Neutrophil (primary cell): ENCODE data around the gene CDIP1.

Source experiments
- H3K27ac ChIP-seq: fragments of 200-600 bp; sonication (generic); 2 replicates; pipeline ENCODE4 v1.5.1; 2016; ENCODE audit warnings: mild to moderate bottlenecking, moderate library complexity
- H3K27me3 ChIP-seq: fragments of 200-600 bp; sonication (generic); 2 replicates; pipeline ENCODE4 v1.6.0; 2016; ENCODE audit warnings: mild to moderate bottlenecking
- H3K36me3 ChIP-seq: fragments of 200-600 bp; sonication (generic); 2 replicates; pipeline ENCODE4 v1.5.1; 2017
- H3K4me1 ChIP-seq, 2 experiments: fragments of 200-600 bp in 1 of 2; sonication (generic) in 1 of 2; 1 replicate in 1 of 2; 2 replicates in 1 of 2; pipeline versions ENCODE4 v1.5.1 to v1.6.1; 2013 to 2016; ENCODE audit warnings: low read depth in 1 of 2, low read length in 1 of 2, mild to moderate bottlenecking in 1 of 2, moderate library complexity in 1 of 2; ENCODE audit not compliant: control insufficient read depth in 1 of 2, insufficient read depth in 1 of 2
- H3K4me3 ChIP-seq, 2 experiments: fragments of 200-600 bp in 1 of 2; sonication (generic) in 1 of 2; 1 replicate in 1 of 2; 2 replicates in 1 of 2; pipeline ENCODE4 v1.5.1; 2013 to 2016; ENCODE audit warnings: low read depth in 1 of 2, low read length in 1 of 2, mild to moderate bottlenecking in 1 of 2, moderate library complexity in 1 of 2
- H3K9me3 ChIP-seq: fragments of 200-600 bp; sonication (generic); 2 replicates; pipeline ENCODE4 v1.5.1; 2016
- TF ChIP-seq, protein P1 (sequence below): fragments of 200-600 bp; sonication (generic); IDR thresholded peaks from 2 replicates; pipeline ENCODE4 v1.5.1; 2016; ENCODE audit warnings: antibody characterized with exemption

Gene CDIP1

DNA sequence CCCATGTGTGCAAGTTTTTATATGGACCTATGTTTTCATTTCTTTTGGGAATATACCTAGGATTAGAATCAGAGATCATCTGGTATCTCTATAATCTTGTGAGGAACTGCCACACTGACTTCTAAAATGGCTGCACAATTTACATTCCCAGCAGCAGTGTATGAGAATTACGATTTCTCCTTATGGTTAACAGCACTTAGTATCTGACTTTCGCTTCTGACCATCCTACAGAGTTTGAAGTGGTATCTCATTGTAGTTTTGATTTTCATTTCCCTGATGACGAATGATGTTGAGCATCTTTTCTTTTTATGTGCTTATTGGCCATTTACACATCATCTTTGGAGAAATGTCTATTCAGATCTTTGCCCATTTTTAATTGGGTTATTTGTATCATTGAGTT is 27.6 kb upstream of the CDIP1 start:
- H3K27me3 ChIP-seq = no peaks in the 10 kb centered on the region
- no peak overlapping the region for H3K27ac ChIP-seq
- no peaks in the 10 kb centered on the region for H3K4me1 ChIP-seq
- H3K4me3 ChIP-seq = no peak overlapping the region
- TF ChIP-seq, protein P1, sequence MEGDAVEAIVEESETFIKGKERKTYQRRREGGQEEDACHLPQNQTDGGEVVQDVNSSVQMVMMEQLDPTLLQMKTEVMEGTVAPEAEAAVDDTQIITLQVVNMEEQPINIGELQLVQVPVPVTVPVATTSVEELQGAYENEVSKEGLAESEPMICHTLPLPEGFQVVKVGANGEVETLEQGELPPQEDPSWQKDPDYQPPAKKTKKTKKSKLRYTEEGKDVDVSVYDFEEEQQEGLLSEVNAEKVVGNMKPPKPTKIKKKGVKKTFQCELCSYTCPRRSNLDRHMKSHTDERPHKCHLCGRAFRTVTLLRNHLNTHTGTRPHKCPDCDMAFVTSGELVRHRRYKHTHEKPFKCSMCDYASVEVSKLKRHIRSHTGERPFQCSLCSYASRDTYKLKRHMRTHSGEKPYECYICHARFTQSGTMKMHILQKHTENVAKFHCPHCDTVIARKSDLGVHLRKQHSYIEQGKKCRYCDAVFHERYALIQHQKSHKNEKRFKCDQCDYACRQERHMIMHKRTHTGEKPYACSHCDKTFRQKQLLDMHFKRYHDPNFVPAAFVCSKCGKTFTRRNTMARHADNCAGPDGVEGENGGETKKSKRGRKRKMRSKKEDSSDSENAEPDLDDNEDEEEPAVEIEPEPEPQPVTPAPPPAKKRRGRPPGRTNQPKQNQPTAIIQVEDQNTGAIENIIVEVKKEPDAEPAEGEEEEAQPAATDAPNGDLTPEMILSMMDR = no peak
- no peaks in the 10 kb centered on the region for H3K36me3 ChIP-seq
- no peaks in the 10 kb centered on the region for H3K9me3 ChIP-seq

GRCh38 chr16:4564661-4565267 is 26.2 kb upstream of the CDIP1 start:
- Histone ChIP-seq H3K4me1 (no peaks in the 10 kb centered on the region), H3K9me3 (no peaks in the 10 kb centered on the region), H3K27ac (no peak overlapping the region), H3K27me3 (no peaks in the 10 kb centered on the region), H3K4me3 (no peak overlapping the region), H3K36me3 (no peaks in the 10 kb centered on the region)
- TF ChIP-seq, protein P1 = no peak

DNA sequence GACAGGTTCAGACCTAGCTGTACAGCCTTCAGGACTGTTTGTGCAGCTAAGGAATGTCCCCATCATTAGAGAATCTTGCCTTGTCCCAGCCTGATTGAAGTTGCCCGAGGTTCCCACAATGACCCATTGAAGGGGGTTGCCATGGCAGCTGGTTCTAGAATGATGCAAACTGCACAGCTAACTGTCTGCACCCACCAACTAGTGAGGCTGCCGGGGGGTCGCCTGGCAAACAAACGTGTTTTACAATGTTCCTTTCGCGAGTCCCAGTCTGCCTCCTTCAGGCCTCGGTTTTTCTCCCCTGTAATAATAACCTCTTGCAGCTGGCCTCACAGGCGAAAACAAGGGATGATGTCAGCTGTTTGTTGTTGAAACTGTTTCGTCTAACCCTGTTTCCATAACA is 23.0 kb upstream of the CDIP1 start:
- Histone ChIP-seq H3K4me3 (no peak overlapping the region), H3K4me1 (no peaks in the 10 kb centered on the region), H3K36me3 (no peaks in the 10 kb centered on the region), H3K27me3 (no peaks in the 10 kb centered on the region), H3K27ac (no peak overlapping the region), H3K9me3 (no peaks in the 10 kb centered on the region)
- TF ChIP-seq, protein P1 = no peak

- H3K4me1 ChIP-seq = no peaks in the 10 kb centered on the region
- no peaks in the 10 kb centered on the region for H3K9me3 ChIP-seq
- no peak overlapping the region for H3K4me3 ChIP-seq
- no peak overlapping the region for H3K27ac ChIP-seq
- no peaks in the 10 kb centered on the region for H3K27me3 ChIP-seq
- TF ChIP-seq, protein P1 = no peak
- no peaks in the 10 kb centered on the region for H3K36me3 ChIP-seq
These were observed 19.4 kb upstream of the CDIP1 start for GRCh38 chr16:4557973-4558372.

- no peak overlapping the region for H3K27ac ChIP-seq
- no peaks in the 10 kb centered on the region for H3K27me3 ChIP-seq
- no peaks in the 10 kb centered on the region for H3K9me3 ChIP-seq
- H3K4me3 ChIP-seq = no peak overlapping the region
- TF ChIP-seq, protein P1 = no peak
- H3K4me1 ChIP-seq = no peaks in the 10 kb centered on the region
- no peaks in the 10 kb centered on the region for H3K36me3 ChIP-seq
These were observed 18.0 kb upstream of the CDIP1 start for GRCh38 chr16:4556580-4556979.

DNA sequence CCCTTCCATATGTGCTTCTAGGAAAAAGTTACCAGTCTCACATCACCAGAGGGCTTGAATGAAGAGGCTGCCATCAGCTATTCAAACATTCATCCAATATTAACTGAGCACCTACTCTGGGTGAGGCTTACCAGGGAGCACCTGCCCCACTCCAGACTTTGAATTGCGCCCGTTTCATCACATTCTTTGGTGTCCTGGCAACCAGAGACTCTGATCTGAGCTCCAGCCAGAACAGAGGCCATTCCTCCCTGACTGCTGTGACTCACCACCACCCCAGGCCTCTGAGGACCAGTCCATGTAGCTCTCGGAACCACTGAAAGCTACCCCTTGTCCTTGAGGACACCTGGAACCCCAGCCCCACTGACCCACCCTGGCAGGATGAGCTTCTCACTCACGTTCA is 17.5 kb upstream of the CDIP1 start, which contains the start of gene C16orf96:
Gene C16orf96, plus strand, starts transcription at position 229 of the 400 bp plus-strand sequence. Its CDS starts 150 bp downstream, at position 379.
- H3K4me1 ChIP-seq = no peaks in the 10 kb centered on the region
- TF ChIP-seq, protein P1 = no peak
- no peaks in the 10 kb centered on the region for H3K36me3 ChIP-seq

More for the DNA sequence above, 17.5 kb upstream of the CDIP1 start, which contains the start of gene C16orf96:
- Histone ChIP-seq H3K9me3 (no peaks in the 10 kb centered on the region), H3K27ac (no peak within 1 kb of the TSS), H3K4me3 (no peak within 1 kb of the TSS), H3K27me3 (no peaks in the 10 kb centered on the region)
